Measurements from ENCODE around the gene COL1A2.
A peak's percentile ranks its signal among the peaks of the same experiment; 100 is the strongest.

The COL1A2 gene

DNA sequence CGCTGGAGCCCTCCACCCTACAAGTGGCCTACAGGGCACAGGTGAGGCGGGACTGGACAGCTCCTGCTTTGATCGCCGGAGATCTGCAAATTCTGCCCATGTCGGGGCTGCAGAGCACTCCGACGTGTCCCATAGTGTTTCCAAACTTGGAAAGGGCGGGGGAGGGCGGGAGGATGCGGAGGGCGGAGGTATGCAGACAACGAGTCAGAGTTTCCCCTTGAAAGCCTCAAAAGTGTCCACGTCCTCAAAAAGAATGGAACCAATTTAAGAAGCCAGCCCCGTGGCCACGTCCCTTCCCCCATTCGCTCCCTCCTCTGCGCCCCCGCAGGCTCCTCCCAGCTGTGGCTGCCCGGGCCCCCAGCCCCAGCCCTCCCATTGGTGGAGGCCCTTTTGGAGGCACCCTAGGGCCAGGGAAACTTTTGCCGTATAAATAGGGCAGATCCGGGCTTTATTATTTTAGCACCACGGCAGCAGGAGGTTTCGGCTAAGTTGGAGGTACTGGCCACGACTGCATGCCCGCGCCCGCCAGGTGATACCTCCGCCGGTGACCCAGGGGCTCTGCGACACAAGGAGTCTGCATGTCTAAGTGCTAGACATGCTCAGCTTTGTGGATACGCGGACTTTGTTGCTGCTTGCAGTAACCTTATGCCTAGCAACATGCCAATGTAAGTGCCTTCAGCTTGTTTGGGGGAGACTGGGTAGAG is at the start of gene COL1A2:
TSS of gene COL1A2 (plus strand) at position 459 of the 704 bp plus-strand sequence. CDS start at position 596, 137 bp downstream.
- H4K20me1 ChIP-seq: no peaks in the 10 kb centered on the region
- no peaks in the 10 kb centered on the region for H3K36me3 ChIP-seq
- peaks cover 0 to 8% (median 0%) of the 10 kb centered on the region in 10 experiments; a peak in 3 of 20 replicates for H3K4me1 ChIP-seq
- TF ChIP-seq Cebpa-rat (IDR thresholded peaks at IDR 0.05): no peak
- no peak within 1 kb of the TSS for H3K27ac ChIP-seq
- H3K9ac ChIP-seq: no peak within 1 kb of the TSS
- H3K4me3 ChIP-seq: peak within 1 kb of the TSS in 2 of 10 experiments; percentile 26 to 33; a peak in 2 of 20 replicates
- peaks cover 5 to 19% (median 17%) of the 10 kb centered on the region in 11 experiments; a peak in 21 of 22 replicates for H3K27me3 ChIP-seq
- peak within 1 kb of the TSS; percentile 14 to 58 (median 43); a peak in 16 of 22 replicates for H3K4me2 ChIP-seq
- H3K9me3 ChIP-seq (replicated peaks in 1 of 11): no peaks in the 10 kb centered on the region

DNA sequence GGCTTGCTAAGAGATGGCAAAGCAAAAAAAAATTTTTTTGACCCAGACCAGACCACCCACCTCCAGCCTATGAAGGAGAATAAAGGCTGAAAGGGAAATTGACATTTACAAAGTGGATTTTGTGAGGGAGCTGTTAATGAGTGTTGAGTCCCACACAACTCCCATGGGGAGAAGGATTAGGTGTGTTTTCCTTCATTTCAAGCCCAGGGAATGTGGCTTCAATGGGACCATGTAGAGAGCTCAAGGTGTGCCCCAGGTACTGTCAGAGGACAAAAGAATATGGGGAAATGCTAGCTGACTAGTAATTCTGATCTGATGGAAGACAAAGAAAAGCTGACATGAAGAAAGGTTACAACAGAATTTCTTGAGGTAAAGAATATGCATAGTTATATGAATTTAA is 48.8 kb upstream of the COL1A2 start:
- Histone ChIP-seq H3K9me3 (replicated peaks in 1 of 11) (no peaks in the 10 kb centered on the region), H3K4me1 (no peaks in the 10 kb centered on the region), H3K36me3 (no peaks in the 10 kb centered on the region), H3K27me3 (no peaks in the 10 kb centered on the region), H3K27ac (no peak overlapping the region), H3K4me3 (no peak overlapping the region), H3K4me2 (no peak overlapping the region), H4K20me1 (no peaks in the 10 kb centered on the region), H3K9ac (no peak overlapping the region)
- TF ChIP-seq Cebpa-rat (IDR thresholded peaks at IDR 0.05): no peak

DNA sequence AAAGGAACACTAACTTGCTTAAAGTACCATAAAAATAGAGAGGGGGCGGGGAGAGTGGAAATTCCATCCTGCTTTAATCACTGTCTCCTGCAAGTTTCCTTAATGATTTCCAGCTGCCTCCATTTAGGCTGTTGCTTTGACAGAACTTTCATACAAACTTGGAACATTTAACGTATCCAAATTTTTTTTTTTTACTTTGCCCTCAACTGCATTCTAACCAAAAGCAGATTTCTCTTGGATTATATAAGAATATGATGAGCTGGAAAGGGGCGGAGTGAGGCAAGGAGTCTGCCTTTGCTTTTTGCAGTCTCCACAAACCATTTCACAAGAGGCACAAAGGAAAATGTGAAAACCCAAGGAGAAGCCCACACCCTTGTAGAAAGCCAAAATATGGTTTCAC is 46.6 kb upstream of the COL1A2 start:
- Histone ChIP-seq H3K27me3 (no peaks in the 10 kb centered on the region), H3K4me2 (no peak overlapping the region), H3K4me3 (no peak overlapping the region), H3K4me1 (no peaks in the 10 kb centered on the region), H3K9ac (no peak overlapping the region), H3K36me3 (no peaks in the 10 kb centered on the region), H3K9me3 (replicated peaks in 1 of 11) (no peaks in the 10 kb centered on the region), H4K20me1 (no peaks in the 10 kb centered on the region), H3K27ac (no peak overlapping the region)
- TF ChIP-seq Cebpa-rat (IDR thresholded peaks at IDR 0.05): no peak

DNA sequence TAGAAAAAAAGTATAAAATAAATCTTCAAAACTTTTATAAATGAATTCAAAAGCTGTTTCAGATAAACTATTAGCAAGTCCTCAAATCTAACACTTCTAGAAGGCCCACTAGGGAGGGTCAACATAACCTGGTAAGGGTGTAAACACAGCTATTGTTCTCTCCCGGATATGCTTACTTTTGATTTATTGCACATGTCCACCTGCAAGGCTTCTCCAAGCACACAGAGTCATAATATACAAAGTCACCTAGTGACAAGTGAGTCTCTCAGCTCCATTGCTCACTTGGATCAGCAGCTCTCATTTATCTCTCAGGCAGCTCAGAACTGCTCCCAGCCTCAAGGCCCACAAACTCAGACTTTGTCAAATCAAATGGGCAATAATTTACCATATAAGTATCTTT is 44.0 kb upstream of the COL1A2 start:
- H3K9me3 ChIP-seq (replicated peaks in 1 of 11): no peaks in the 10 kb centered on the region
- no peak overlapping the region for H3K27ac ChIP-seq
- H3K4me2 ChIP-seq: no peak overlapping the region
- H3K27me3 ChIP-seq: no peaks in the 10 kb centered on the region
- no peak overlapping the region for H3K9ac ChIP-seq
- no peaks in the 10 kb centered on the region for H4K20me1 ChIP-seq
- no peaks in the 10 kb centered on the region for H3K4me1 ChIP-seq
- no peak for TF ChIP-seq Cebpa-rat (IDR thresholded peaks at IDR 0.05)
- H3K36me3 ChIP-seq: no peaks in the 10 kb centered on the region
- H3K4me3 ChIP-seq: no peak overlapping the region

DNA sequence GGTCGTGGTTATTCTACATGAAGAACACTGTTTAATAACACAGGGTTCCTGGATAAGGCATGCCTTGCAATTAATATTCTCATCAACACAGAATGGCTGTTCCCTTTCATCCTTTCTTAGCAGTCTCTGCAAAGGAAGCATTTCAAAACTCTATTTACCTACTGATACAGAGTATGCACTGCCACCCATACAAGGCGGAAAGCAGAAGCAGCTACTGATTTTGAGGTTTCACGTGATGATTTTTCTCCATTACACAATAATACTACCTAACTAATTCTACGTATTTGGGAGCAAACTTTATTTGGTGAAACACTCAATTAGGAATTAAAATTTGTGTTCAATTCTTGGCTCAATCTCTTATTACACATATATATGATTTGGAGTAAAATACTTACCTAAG is 43.0 kb upstream of the COL1A2 start:
- Histone ChIP-seq H3K27ac (no peak overlapping the region), H4K20me1 (no peaks in the 10 kb centered on the region), H3K36me3 (no peaks in the 10 kb centered on the region), H3K9ac (no peak overlapping the region), H3K4me2 (no peak overlapping the region), H3K9me3 (replicated peaks in 1 of 11) (no peaks in the 10 kb centered on the region), H3K27me3 (no peaks in the 10 kb centered on the region), H3K4me1 (no peaks in the 10 kb centered on the region), H3K4me3 (no peak overlapping the region)
- no peak for TF ChIP-seq Cebpa-rat (IDR thresholded peaks at IDR 0.05)

DNA sequence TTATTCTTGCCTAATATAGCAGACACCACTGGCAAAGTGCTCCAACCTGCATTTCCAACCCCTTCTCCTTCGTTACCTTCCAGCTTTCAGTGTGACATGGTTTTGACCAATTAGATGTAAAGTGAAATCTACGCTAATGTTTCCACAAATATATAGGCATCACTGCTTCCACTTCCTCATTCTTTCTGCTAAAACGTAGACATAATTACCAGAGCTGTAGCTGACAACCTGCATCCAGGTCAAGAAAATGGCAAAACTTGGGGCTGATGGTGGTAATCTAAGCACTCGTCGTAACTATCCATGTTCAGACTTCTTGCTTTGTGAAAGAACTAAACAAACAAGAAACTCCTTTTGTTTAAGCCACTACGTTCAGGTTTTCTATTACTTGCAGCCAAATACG is 41.8 kb upstream of the COL1A2 start:
- Histone ChIP-seq H3K4me3 (no peak overlapping the region), H3K9ac (no peak overlapping the region), H3K27ac (no peak overlapping the region), H3K27me3 (no peaks in the 10 kb centered on the region), H4K20me1 (no peaks in the 10 kb centered on the region), H3K36me3 (no peaks in the 10 kb centered on the region), H3K4me1 (no peaks in the 10 kb centered on the region), H3K4me2 (no peak overlapping the region), H3K9me3 (replicated peaks in 1 of 11) (no peaks in the 10 kb centered on the region)
- no peak for TF ChIP-seq Cebpa-rat (IDR thresholded peaks at IDR 0.05)

DNA sequence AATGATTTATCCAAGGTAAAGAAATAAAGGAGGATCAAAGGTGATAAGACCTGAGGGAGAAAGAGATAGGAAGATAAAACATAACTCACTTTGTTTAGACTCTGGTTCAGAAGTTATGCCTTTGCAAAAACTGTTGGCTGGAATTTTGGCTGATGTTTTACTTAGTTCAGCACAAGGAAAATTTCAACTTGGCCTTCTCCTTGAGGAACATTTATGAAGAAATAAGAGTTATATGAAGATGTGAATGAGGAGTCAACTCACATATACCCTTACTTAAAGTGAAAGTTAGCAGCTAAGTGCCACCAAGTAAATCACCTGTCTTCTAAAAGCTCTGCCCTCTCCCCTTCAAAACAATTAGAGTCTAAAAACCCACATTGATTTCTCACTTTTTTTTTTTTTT is 39.7 kb upstream of the COL1A2 start:
- Histone ChIP-seq H3K4me1 (no peaks in the 10 kb centered on the region), H3K4me2 (no peak overlapping the region), H3K9ac (no peak overlapping the region), H4K20me1 (no peaks in the 10 kb centered on the region), H3K9me3 (replicated peaks in 1 of 11) (0 out of 22 replicates have a peak, but pooled peaks cover 0 to 4% (median 0%) of the 10 kb centered on the region in 11 experiments), H3K36me3 (no peaks in the 10 kb centered on the region), H3K27ac (no peak overlapping the region), H3K27me3 (no peaks in the 10 kb centered on the region), H3K4me3 (no peak overlapping the region)
- no peak for TF ChIP-seq Cebpa-rat (IDR thresholded peaks at IDR 0.05)

DNA sequence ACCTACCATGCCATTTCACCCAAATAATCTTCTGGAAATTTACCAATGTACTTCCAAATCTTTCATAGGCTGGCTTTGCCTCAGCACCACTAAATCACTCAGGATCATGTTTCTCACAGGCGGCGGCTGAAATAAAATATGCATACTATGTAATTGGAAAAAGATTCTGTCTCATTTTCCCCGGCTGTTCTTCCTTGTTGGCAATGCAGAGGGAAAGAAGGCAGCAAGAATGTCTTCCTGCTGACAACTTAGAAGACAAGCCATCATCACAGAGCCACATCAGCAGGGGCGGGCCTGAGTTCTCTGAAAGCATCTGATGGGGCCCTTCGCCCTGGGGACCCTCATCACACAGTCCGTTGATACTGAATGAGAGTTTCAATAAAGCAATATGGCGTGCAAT is 39.2 kb upstream of the COL1A2 start:
- no peak overlapping the region for H3K4me3 ChIP-seq
- no peaks in the 10 kb centered on the region for H4K20me1 ChIP-seq
- no peaks in the 10 kb centered on the region for H3K27me3 ChIP-seq
- no peaks in the 10 kb centered on the region for H3K36me3 ChIP-seq
- no peak for TF ChIP-seq Cebpa-rat (IDR thresholded peaks at IDR 0.05)
- no peak overlapping the region for H3K27ac ChIP-seq
- 0 out of 22 replicates have a peak, but pooled peaks cover 0 to 4% (median 0%) of the 10 kb centered on the region in 11 experiments for H3K9me3 ChIP-seq (replicated peaks in 1 of 11)
- H3K4me2 ChIP-seq: no peak overlapping the region
- H3K9ac ChIP-seq: no peak overlapping the region
- no peaks in the 10 kb centered on the region for H3K4me1 ChIP-seq

DNA sequence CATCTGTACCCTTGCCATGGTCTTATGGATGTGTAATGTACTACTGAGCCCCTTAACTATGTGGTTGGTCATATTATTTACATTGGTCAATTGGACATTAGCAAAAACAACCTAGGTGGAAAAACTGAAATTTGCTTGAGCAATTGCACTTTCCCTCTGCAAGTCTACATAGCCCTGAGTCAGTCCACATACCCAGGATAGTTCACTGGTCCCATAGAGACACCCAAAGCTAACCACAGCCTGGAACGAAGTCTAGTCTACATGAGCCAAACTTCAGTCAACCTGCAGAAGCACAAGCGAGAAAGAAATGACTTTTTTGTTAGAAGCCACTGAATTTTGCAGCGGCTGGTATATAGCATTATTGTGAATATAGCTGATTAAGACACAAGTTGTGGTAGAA is 37.6 kb upstream of the COL1A2 start:
- Histone ChIP-seq H3K4me1 (no peaks in the 10 kb centered on the region), H4K20me1 (no peaks in the 10 kb centered on the region)
- no peak for TF ChIP-seq Cebpa-rat (IDR thresholded peaks at IDR 0.05)

DNA sequence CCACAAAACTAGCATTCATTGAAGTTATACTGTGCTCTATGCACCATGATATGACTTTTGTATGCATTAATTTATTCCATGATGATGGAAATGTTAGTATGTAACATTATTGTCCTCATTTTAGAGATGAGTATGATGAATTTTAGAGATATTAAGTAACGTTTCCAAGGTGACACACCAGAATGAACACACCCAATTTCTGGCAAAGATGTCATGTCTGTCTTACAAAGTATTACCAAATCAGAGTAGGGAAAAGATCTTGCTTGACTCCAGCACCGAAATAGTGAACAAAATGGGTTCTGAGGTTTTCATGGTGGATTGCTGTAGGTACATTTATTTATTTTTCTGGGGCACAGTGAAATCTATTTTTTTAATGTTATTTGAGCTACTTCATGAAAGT is 33.8 kb upstream of the COL1A2 start:
- no peaks in the 10 kb centered on the region for H3K36me3 ChIP-seq
- no peaks in the 10 kb centered on the region for H4K20me1 ChIP-seq
- no peaks in the 10 kb centered on the region for H3K4me1 ChIP-seq
- H3K9ac ChIP-seq: no peak overlapping the region
- no peak for TF ChIP-seq Cebpa-rat (IDR thresholded peaks at IDR 0.05)
- 0 out of 22 replicates have a peak, but pooled peaks cover 0 to 4% (median 0%) of the 10 kb centered on the region in 11 experiments for H3K9me3 ChIP-seq (replicated peaks in 1 of 11)
- no peak overlapping the region for H3K4me3 ChIP-seq
- H3K27ac ChIP-seq: no peak overlapping the region
- no peaks in the 10 kb centered on the region for H3K27me3 ChIP-seq
- H3K4me2 ChIP-seq: no peak overlapping the region

More for the DNA sequence above, 37.6 kb upstream of the COL1A2 start:
- Histone ChIP-seq H3K4me3 (no peak overlapping the region), H3K9me3 (replicated peaks in 1 of 11) (0 out of 22 replicates have a peak, but pooled peaks cover 0 to 4% (median 0%) of the 10 kb centered on the region in 11 experiments), H3K27ac (no peak overlapping the region), H3K9ac (no peak overlapping the region), H3K27me3 (no peaks in the 10 kb centered on the region), H3K36me3 (no peaks in the 10 kb centered on the region), H3K4me2 (no peak overlapping the region)

Measured in BLaER1 treated with 17β-estradiol and CSF1 and Interleukin-3, amounts not matched to agents 10 nM and 100 nM (cell line).